ENCODE measurements around the gene LPAR2.

DNA sequence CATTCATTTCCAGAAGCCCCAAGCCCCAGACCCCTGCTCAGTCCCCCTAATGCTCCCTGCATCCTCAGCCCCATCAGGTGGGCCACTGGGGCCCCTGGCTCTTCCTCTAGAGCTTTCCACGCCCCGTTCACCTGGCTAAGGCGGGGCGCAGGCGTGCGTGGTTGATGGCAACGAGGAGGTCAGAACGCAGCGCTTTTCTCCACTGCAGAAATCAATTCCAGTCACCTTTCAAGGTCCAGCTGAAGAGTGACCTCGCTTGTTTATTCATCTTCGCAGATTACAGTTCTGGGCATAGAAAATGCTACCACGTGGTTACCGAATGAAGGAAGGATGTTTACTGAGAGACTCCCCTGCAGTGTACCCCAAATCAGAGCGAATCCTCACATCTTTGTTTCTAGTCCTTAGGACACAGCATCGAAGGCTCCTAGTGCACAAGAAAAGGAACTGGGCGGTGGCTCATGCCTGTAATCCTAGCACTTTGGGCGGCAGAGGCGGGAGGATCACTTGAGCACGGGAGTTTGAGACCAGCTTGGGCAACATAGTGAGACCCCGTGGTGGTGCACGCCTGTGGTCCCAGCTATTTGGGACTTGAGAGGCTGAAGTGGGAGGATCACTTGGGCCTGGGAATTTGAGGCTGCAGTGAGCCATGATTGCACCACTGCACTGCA, 8.7 kb downstream of the LPAR2 start:
- TF ChIP-seq, protein P1, sequence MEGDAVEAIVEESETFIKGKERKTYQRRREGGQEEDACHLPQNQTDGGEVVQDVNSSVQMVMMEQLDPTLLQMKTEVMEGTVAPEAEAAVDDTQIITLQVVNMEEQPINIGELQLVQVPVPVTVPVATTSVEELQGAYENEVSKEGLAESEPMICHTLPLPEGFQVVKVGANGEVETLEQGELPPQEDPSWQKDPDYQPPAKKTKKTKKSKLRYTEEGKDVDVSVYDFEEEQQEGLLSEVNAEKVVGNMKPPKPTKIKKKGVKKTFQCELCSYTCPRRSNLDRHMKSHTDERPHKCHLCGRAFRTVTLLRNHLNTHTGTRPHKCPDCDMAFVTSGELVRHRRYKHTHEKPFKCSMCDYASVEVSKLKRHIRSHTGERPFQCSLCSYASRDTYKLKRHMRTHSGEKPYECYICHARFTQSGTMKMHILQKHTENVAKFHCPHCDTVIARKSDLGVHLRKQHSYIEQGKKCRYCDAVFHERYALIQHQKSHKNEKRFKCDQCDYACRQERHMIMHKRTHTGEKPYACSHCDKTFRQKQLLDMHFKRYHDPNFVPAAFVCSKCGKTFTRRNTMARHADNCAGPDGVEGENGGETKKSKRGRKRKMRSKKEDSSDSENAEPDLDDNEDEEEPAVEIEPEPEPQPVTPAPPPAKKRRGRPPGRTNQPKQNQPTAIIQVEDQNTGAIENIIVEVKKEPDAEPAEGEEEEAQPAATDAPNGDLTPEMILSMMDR (conservative IDR thresholded peaks at IDR 0.05; ENCODE audit: low read depth, low read length), result no peak
- no peak for TF ChIP-seq EZH2phosphoT487 (IDR thresholded peaks at IDR 0.05; ENCODE audit: borderline replicate concordance, low read length)

Measured in PC-3 (cell line).